HFFc6 (cell line): ENCODE data around the gene TFCP2L1. TPM values are rescaled to one million over a fixed set of nuclear protein-coding genes. Genes with fewer than 3 reads are reported as not detected.

Experiments used
- DNase-seq: peaks from one replicate; pipeline ENCODE4 v3.0.0-alpha.2; 2018
- H3K27ac Mint-ChIP-seq: 2 replicates; pipeline ENCODE4 v1.8.0; 2020; ENCODE audit warnings: mild to moderate bottlenecking, mixed read lengths
- H3K27me3 Mint-ChIP-seq: 2 replicates; pipeline ENCODE4 v1.8.0; 2021; ENCODE audit warnings: mild to moderate bottlenecking, moderate library complexity, mixed read lengths; ENCODE audit not compliant: insufficient read depth
- H3K36me3 Mint-ChIP-seq: 2 replicates; pipeline ENCODE4 v1.8.0; 2021; ENCODE audit warnings: low read depth, mixed read lengths
- H3K4me1 Mint-ChIP-seq: 2 replicates; pipeline ENCODE4 v1.8.0; 2020; ENCODE audit warnings: low read depth, mixed read lengths
- H3K4me3 Mint-ChIP-seq: 2 replicates; pipeline ENCODE4 v1.8.0; 2020; ENCODE audit warnings: mild to moderate bottlenecking, moderate library complexity, mixed read lengths
- H3K9me3 Mint-ChIP-seq: 2 replicates; pipeline ENCODE4 v1.8.0; 2020; ENCODE audit warnings: mild to moderate bottlenecking, mixed read lengths
- total RNA-seq, 6 experiments: library from RNA; stranded (reverse); fragmentation: NEBNext Ultra II Directional; extraction: Animal tissue kit (Norgen Biotek cat#: 25700); gene quantifications; 2 replicates in 1 of 6; 3 replicates in 5 of 6; pipeline ENCODE4 v1.2.3, GENCODE V29; 2021
- TF ChIP-seq, protein P1 (sequence below): fragments of 200-600 bp; sonication (generic); IDR thresholded peaks from 2 replicates; pipeline ENCODE4 v1.5.0; 2021; ENCODE audit warnings: antibody characterized with exemption, mild to moderate bottlenecking

TFCP2L1 gene
- total RNA-seq, 6 experiments from 2014 or later = 0.03 TPM; not detected in 5

- H3K27me3 Mint-ChIP-seq = peaks cover 42% of the 10 kb centered on the region
- no peak overlapping the region for H3K27ac Mint-ChIP-seq
- no peaks in the 10 kb centered on the region for H3K4me1 Mint-ChIP-seq
- H3K36me3 Mint-ChIP-seq = no peaks in the 10 kb centered on the region
- no peak for DNase-seq
- no peak overlapping the region for H3K4me3 Mint-ChIP-seq
- H3K9me3 Mint-ChIP-seq = no peaks in the 10 kb centered on the region
- TF ChIP-seq, protein P1, sequence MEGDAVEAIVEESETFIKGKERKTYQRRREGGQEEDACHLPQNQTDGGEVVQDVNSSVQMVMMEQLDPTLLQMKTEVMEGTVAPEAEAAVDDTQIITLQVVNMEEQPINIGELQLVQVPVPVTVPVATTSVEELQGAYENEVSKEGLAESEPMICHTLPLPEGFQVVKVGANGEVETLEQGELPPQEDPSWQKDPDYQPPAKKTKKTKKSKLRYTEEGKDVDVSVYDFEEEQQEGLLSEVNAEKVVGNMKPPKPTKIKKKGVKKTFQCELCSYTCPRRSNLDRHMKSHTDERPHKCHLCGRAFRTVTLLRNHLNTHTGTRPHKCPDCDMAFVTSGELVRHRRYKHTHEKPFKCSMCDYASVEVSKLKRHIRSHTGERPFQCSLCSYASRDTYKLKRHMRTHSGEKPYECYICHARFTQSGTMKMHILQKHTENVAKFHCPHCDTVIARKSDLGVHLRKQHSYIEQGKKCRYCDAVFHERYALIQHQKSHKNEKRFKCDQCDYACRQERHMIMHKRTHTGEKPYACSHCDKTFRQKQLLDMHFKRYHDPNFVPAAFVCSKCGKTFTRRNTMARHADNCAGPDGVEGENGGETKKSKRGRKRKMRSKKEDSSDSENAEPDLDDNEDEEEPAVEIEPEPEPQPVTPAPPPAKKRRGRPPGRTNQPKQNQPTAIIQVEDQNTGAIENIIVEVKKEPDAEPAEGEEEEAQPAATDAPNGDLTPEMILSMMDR = no peak
These were observed 27.5 kb downstream of the TFCP2L1 start for GRCh38 chr2:121257480-121257840.

DNA sequence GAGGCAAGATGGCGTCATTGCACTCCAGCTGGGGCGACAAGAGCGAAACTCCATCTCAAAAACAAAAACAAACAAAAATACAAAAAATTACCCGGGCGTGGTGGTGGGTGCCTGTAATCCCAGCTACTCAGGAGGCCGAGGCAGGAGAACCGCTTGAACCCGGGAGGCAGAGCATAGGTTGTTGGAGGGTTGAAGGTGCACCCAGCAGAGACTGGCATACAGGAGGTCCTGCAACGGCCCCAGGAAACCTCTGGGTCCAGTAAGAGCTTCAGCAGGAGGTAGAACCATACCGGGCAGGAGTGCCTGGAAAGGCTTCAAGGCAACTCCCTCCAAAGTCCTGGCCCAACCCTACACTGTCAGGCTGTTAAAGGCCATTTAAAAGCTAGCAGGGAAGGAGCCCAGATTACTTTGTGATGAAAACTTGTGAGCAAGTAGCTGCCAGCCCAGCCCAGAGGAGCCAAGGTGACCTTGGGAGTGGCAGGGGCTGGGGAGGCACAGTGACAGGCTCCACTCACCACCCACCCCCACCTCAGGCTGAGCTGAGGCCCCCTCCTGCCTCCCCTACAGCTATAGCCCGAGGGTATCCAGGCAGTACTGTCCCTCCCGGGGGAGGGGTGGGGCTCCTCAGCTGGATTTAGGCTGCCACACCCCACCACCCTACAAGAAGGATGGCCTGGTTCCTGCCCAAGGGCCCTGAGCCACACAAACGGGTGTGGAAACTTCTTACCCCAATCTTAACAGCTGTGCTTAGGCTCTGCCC lies 28.1 kb downstream of the TFCP2L1 start:
- Mint-ChIP-seq H3K4me3 (no peak overlapping the region), H3K27ac (no peak overlapping the region), H3K36me3 (no peaks in the 10 kb centered on the region), H3K27me3 (peaks cover 44% of the 10 kb centered on the region), H3K4me1 (no peaks in the 10 kb centered on the region), H3K9me3 (no peaks in the 10 kb centered on the region)
- TF ChIP-seq, protein P1 = no peak
- DNase-seq = no peak

DNA sequence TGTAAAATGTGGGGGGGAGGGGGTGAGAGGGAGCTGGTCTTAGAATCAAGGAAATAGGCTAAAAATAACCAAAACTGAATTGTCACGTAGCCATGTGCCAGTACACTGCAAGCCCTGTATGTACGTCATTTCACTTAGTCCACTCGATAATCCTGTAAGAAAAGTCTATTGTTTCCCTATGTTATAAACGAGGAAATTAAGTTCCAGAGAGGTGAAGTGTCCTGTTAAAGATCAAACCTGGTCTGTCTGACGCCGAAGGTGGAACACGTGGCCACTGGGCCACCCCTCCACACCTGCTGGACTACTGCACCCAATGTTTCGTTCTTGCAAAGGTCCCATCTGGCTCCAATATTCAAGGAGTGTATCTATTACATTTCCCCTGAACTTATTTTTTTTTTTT lies 29.6 kb downstream of the TFCP2L1 start:
- no peak for DNase-seq
- Mint-ChIP-seq H3K4me3 (no peak overlapping the region), H3K27me3 (peaks cover 34% of the 10 kb centered on the region), H3K27ac (no peak overlapping the region), H3K9me3 (no peaks in the 10 kb centered on the region), H3K36me3 (no peaks in the 10 kb centered on the region), H3K4me1 (no peaks in the 10 kb centered on the region)
- TF ChIP-seq, protein P1 = no peak

DNA sequence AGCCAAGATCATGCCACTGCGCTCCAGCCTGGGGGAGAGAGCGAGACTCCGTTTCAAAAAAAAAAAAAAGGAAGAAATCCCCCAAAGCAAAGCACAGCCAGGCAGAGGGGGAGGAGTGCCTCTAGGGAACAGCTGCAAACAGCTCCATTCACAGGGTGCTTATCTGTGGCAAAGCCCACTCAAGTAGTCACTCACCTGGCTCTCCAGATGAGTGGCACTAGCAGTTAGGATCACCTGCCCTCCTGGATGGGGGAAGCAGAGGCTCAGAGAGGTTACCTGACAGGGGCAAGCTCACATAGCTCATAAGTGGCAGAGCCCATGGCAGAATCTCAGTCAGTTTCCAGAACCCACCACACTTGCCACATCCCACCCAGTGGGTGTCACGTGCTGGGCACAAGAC lies 30.3 kb downstream of the TFCP2L1 start:
- TF ChIP-seq, protein P1 = no peak
- Mint-ChIP-seq H3K36me3 (no peaks in the 10 kb centered on the region), H3K27ac (no peak overlapping the region), H3K27me3 (peaks cover 33% of the 10 kb centered on the region), H3K4me3 (no peak overlapping the region), H3K9me3 (no peaks in the 10 kb centered on the region), H3K4me1 (no peaks in the 10 kb centered on the region)
- DNase-seq = no peak

DNA sequence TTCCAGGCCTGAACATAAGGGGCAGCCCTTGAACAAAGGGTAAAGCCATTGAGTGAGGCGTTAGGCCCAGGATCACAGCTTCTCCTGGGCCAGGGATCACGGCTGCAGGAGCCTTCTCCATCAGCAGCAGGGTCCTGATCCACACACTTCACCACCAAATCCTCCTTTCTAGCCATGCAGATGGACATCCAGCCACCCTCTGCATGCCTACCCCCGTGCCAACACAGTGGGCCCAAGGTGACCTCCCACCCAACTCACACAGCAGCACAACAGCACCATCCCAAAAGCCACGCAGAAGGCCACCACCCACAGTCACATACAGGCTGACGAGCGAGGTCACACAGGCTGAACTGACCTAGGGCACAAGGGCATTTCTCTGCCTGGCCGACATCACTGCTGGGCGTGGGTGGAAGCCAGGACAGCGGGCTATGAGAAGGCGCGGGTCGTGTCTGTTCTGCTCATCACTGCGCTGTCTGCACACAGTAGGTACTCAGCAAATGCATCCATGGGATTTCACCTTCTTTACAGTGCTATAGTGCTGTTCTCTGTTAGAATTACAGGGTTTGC lies 31.2 kb downstream of the TFCP2L1 start:
- H3K27ac Mint-ChIP-seq = no peak overlapping the region
- peaks cover 42% of the 10 kb centered on the region for H3K27me3 Mint-ChIP-seq
- no peak overlapping the region for H3K4me3 Mint-ChIP-seq

More for the DNA sequence above, 31.2 kb downstream of the TFCP2L1 start:
- no peaks in the 10 kb centered on the region for H3K9me3 Mint-ChIP-seq
- no peaks in the 10 kb centered on the region for H3K36me3 Mint-ChIP-seq
- TF ChIP-seq, protein P1 = no peak
- no peak for DNase-seq
- no peaks in the 10 kb centered on the region for H3K4me1 Mint-ChIP-seq
